Measurements from ENCODE around the gene CILP2. TPM values are rescaled to one million over a fixed set of nuclear protein-coding genes. Genes with fewer than 3 reads are reported as not detected.

Gene CILP2
- total RNA-seq, 1 donor from 2014 or later: 2.4 TPM

DNA sequence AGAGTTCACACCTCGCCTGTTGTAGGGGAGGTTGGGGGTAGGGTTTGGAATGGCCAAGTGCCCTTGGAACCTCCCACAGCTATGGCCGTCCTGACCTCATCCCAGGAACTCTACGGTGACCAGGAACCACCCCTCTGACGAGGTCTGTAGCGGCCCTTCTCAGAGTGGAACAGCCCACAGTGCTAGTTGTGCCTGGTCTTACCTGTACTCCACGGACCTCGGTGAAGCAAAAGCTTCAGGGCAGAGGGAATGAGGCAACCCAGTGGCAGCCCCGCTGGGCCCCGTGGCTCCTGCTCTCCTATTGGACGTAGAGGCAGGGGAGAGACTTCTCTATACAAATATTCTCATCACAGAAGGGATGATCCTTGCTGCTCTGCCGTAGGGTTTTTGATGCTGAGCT lies 29.8 kb upstream of the CILP2 start:
- TF ChIP-seq, protein P1, sequence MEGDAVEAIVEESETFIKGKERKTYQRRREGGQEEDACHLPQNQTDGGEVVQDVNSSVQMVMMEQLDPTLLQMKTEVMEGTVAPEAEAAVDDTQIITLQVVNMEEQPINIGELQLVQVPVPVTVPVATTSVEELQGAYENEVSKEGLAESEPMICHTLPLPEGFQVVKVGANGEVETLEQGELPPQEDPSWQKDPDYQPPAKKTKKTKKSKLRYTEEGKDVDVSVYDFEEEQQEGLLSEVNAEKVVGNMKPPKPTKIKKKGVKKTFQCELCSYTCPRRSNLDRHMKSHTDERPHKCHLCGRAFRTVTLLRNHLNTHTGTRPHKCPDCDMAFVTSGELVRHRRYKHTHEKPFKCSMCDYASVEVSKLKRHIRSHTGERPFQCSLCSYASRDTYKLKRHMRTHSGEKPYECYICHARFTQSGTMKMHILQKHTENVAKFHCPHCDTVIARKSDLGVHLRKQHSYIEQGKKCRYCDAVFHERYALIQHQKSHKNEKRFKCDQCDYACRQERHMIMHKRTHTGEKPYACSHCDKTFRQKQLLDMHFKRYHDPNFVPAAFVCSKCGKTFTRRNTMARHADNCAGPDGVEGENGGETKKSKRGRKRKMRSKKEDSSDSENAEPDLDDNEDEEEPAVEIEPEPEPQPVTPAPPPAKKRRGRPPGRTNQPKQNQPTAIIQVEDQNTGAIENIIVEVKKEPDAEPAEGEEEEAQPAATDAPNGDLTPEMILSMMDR (IDR thresholded peaks at IDR 0.05; ENCODE audit: unreplicated experiment): no peak
- Mint-ChIP-seq H3K4me1 (ENCODE audit: low read depth) (no peaks in the 10 kb centered on the region), H3K27ac (peak overlapping the region; percentile 24), H3K36me3 (ENCODE audit: insufficient read depth) (peaks cover 11% of the 10 kb centered on the region), H3K4me3 (ENCODE audit: low read depth) (no peak overlapping the region), H3K27me3 (no peaks in the 10 kb centered on the region), H3K9me3 (ENCODE audit: low read depth) (no peaks in the 10 kb centered on the region)
- DNase-seq (ENCODE audit: low spot score, unreplicated experiment): no peak

DNA sequence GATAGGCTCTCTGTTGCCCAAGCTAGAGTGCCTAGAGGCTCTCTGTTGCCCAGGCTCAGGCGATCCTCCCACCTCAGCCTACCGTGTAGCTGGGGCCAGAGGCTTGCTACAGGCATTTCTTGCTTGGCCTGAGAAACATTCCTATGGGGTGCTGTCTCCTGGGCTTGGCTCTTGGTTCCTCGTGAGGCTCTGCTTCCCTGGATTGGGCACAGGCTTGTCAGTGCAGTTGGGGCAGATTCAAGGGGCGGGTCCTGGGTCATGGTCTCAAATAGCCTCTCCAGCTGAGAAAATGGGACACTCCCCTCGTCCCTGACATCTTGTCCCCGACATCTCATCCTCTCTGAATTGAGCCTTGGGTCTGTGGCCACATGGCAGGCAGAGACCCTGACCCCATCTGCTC lies 27.6 kb upstream of the CILP2 start:
- H3K27ac Mint-ChIP-seq: peak overlapping the region; percentile 71
- peaks cover 10% of the 10 kb centered on the region for H3K36me3 Mint-ChIP-seq (ENCODE audit: insufficient read depth)
- H3K9me3 Mint-ChIP-seq (ENCODE audit: low read depth): no peaks in the 10 kb centered on the region
- no peak overlapping the region for H3K4me3 Mint-ChIP-seq (ENCODE audit: low read depth)
- DNase-seq (ENCODE audit: low spot score, unreplicated experiment): no peak
- no peaks in the 10 kb centered on the region for H3K27me3 Mint-ChIP-seq
- no peaks in the 10 kb centered on the region for H3K4me1 Mint-ChIP-seq (ENCODE audit: low read depth)
- TF ChIP-seq, protein P1 (IDR thresholded peaks at IDR 0.05; ENCODE audit: unreplicated experiment): no peak

DNA sequence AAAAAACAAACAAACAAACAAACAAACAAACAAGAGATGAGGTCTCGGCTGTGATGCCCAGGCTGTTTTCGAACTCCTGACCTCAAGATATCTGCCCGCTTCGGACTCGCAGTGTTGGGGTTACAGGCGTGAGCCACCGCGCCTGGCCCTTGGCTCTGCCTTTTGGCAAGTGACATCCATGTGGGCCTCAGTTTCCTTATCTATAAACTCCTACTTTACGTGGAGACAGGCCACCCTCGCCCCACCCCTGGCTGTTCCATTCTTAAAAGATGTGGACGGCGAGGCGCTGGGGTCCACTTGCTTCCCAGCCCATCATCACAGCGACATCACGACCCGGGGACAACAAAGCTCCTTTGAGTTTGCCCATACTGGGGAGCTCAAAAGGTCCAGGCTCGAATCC lies 24.4 kb upstream of the CILP2 start:
- Mint-ChIP-seq H3K36me3 (ENCODE audit: insufficient read depth) (peaks cover 3% of the 10 kb centered on the region), H3K4me1 (ENCODE audit: low read depth) (peaks cover 1% of the 10 kb centered on the region), H3K9me3 (ENCODE audit: low read depth) (no peaks in the 10 kb centered on the region), H3K4me3 (ENCODE audit: low read depth) (no peak overlapping the region), H3K27ac (no peak overlapping the region), H3K27me3 (no peaks in the 10 kb centered on the region)
- DNase-seq (ENCODE audit: low spot score, unreplicated experiment): no peak
- TF ChIP-seq, protein P1 (IDR thresholded peaks at IDR 0.05; ENCODE audit: unreplicated experiment): no peak

DNA sequence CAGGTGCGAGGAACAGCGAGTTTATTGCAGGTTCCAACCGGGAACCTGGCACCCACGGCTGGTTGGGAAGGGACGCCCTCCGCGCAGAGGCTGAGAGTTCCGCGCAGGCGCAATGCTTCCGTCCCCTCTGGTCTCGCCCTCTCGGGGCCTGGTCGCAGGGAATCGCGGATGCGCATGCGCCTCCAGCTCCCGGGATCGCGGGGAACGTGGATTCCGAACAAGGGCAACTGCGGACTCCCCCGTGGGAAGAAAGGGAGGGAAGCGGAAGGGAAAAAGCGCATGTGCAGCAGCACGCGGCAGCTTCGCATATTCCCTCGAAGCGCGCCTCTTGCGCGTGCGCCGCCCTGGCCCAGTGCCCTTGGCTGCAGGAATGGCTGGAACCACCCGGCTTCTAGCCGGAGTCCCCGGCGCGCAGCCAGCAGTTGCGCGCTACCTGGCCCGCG lies 23.8 kb upstream of the CILP2 start:
- no peak for DNase-seq (ENCODE audit: low spot score, unreplicated experiment)
- Mint-ChIP-seq H3K4me3 (ENCODE audit: low read depth) (no peak overlapping the region), H3K4me1 (ENCODE audit: low read depth) (peaks cover 1% of the 10 kb centered on the region), H3K27ac (no peak overlapping the region), H3K36me3 (ENCODE audit: insufficient read depth) (peaks cover 5% of the 10 kb centered on the region), H3K27me3 (no peaks in the 10 kb centered on the region), H3K9me3 (ENCODE audit: low read depth) (no peaks in the 10 kb centered on the region)
- TF ChIP-seq, protein P1 (IDR thresholded peaks at IDR 0.05; ENCODE audit: unreplicated experiment): no peak

DNA sequence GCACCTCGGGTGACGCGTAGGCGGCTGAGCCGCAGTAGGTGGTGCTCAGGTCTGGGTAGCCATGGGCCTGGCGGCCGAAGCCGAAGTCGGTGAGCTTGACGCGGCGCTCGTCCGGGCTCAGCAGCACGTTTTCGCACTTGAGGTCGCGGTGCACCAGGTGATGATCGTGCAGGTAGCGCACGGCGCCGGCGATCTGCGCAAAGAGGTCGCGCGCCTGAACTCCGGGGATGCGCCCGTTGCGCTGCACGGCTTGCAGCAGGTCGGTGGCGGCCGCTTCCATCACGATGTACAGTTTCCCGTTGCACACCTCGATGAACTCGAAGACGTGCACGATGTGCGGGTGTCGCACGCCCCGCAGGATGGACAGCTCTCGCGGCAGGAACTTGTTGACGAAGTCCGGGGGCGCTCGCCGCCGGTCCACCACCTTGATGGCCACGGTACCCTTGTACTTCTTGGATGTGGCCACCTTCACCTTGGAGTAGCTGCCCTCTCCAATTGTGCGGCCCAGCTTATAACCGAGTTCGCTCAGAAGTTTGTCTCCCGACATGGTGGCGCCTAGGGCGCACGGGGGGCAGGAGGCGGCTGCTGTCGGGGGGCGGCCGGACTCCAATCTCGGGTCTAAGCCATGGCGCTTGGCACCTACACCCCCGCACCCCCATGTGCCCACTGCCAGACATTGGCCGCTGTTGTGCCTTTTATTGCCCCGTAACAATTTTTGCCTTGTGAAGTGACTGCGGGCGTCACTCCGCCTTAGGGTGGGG lies 23.0 kb upstream of the CILP2 start, which contains the start of gene TSSK6:
TSSK6 (minus strand) TSS at position 668 of the 761 bp plus-strand sequence; CDS start at position 547, 121 bp downstream.
- peak within 1 kb of the TSS; percentile 95 for H3K27ac Mint-ChIP-seq
- DNase-seq (ENCODE audit: low spot score, unreplicated experiment): no peak
- H3K27me3 Mint-ChIP-seq: no peaks in the 10 kb centered on the region
- TF ChIP-seq, protein P1 (IDR thresholded peaks at IDR 0.05; ENCODE audit: unreplicated experiment): no peak
- no peaks in the 10 kb centered on the region for H3K9me3 Mint-ChIP-seq (ENCODE audit: low read depth)
- H3K4me1 Mint-ChIP-seq (ENCODE audit: low read depth): peaks cover 1% of the 10 kb centered on the region
- H3K36me3 Mint-ChIP-seq (ENCODE audit: insufficient read depth): peaks cover 8% of the 10 kb centered on the region
- H3K4me3 Mint-ChIP-seq (ENCODE audit: low read depth): peak within 1 kb of the TSS; percentile 92
